Astrocyte (in vitro differentiated cells and primary cell): ENCODE results near the gene APOA4. TPM values are rescaled to one million over a fixed set of nuclear protein-coding genes. Genes with fewer than 3 reads are reported as not detected.

Experiments
- DNase-seq: peaks from one replicate; pipeline ENCODE4 v3.0.0-alpha.2; 2010; ENCODE audit warnings: low read depth
- FAIRE-seq: peaks from 2 replicates; lab custom pipeline; 2011; peaks lifted over from hg19 to GRCh38; lab: Jason Lieb, UNC
- H2AFZ ChIP-seq: 2 replicates; pipeline ENCODE4 v1.6.0; 2012; ENCODE audit warnings: low read depth, low read length, inconsistent platforms
- H3K27ac ChIP-seq: 2 replicates; pipeline ENCODE4 v1.5.1; 2011; ENCODE audit warnings: low read depth, low read length, inconsistent platforms
- H3K27me3 ChIP-seq: 2 replicates; pipeline ENCODE4 v1.6.0; 2011; ENCODE audit warnings: low read length, inconsistent platforms; ENCODE audit not compliant: insufficient read depth
- H3K36me3 ChIP-seq: 2 replicates; pipeline ENCODE4 v1.5.1; 2011; ENCODE audit warnings: low read length, inconsistent platforms; ENCODE audit not compliant: insufficient read depth
- H3K4me1 ChIP-seq: 2 replicates; pipeline ENCODE4 v1.5.1; 2011; ENCODE audit warnings: low read length, inconsistent platforms; ENCODE audit not compliant: insufficient read depth
- H3K4me2 ChIP-seq: 2 replicates; pipeline ENCODE4 v1.6.0; 2012; ENCODE audit warnings: low read length, inconsistent platforms
- H3K4me3 ChIP-seq: 2 replicates; pipeline ENCODE4 v1.5.1; 2011; ENCODE audit warnings: low read depth, mild to moderate bottlenecking, low read length, inconsistent platforms; ENCODE audit not compliant: insufficient read depth
- H3K79me2 ChIP-seq: 2 replicates; pipeline ENCODE4 v1.6.0; 2012; ENCODE audit warnings: mild to moderate bottlenecking, low read length, inconsistent platforms; ENCODE audit not compliant: insufficient read depth
- H3K9ac ChIP-seq: 2 replicates; pipeline ENCODE4 v1.6.0; 2012; ENCODE audit warnings: mild to moderate bottlenecking, low read length, inconsistent platforms
- H3K9me3 ChIP-seq: 2 replicates; pipeline ENCODE4 v1.5.1; 2012; ENCODE audit warnings: low read depth, mild to moderate bottlenecking, low read length, inconsistent platforms; ENCODE audit not compliant: insufficient read depth
- H4K20me1 ChIP-seq: 2 replicates; pipeline ENCODE4 v1.6.0; 2012; ENCODE audit warnings: low read length, inconsistent platforms; ENCODE audit not compliant: insufficient read depth
- H3K27ac Mint-ChIP-seq: one replicate; pipeline ENCODE4 v1.8.0; 2021; ENCODE audit warnings: mild to moderate bottlenecking, mixed read lengths; ENCODE audit not compliant: unreplicated experiment
- H3K27me3 Mint-ChIP-seq: one replicate; pipeline ENCODE4 v1.8.0; 2021; ENCODE audit warnings: low read depth, mixed read lengths; ENCODE audit not compliant: unreplicated experiment
- H3K36me3 Mint-ChIP-seq: one replicate; pipeline ENCODE4 v1.8.0; 2021; ENCODE audit warnings: low read depth, mixed read lengths; ENCODE audit not compliant: unreplicated experiment
- H3K4me1 Mint-ChIP-seq: one replicate; pipeline ENCODE4 v1.8.0; 2021; ENCODE audit warnings: low read depth, mixed read lengths; ENCODE audit not compliant: unreplicated experiment
- H3K4me3 Mint-ChIP-seq: one replicate; pipeline ENCODE4 v1.8.0; 2021; ENCODE audit warnings: mild to moderate bottlenecking, moderate library complexity, mixed read lengths; ENCODE audit not compliant: unreplicated experiment
- H3K9me3 Mint-ChIP-seq: one replicate; pipeline ENCODE4 v1.8.0; 2021; ENCODE audit warnings: mild to moderate bottlenecking, mixed read lengths; ENCODE audit not compliant: unreplicated experiment
- EZH2 ChIP-seq: IDR thresholded peaks from 2 replicates; pipeline ENCODE4 v1.6.1; 2012; ENCODE audit warnings: mild to moderate bottlenecking, low read length, inconsistent platforms; ENCODE audit not compliant: insufficient read depth
- total RNA-seq: library from RNA; stranded (reverse); gene quantifications from 2 replicates; pipeline ENCODE4 v1.2.1, GENCODE V29; 2021
- TF ChIP-seq, protein P1 (sequence below): IDR thresholded peaks from 2 replicates; pipeline ENCODE4 v1.5.1; 2011; ENCODE audit warnings: low read depth, mild to moderate bottlenecking, inconsistent platforms, low read length, moderate library complexity; ENCODE audit not compliant: insufficient read depth

The APOA4 gene
- total RNA-seq, 1 donor from 2014 or later = not detected

- Mint-ChIP-seq H3K36me3 (no peaks in the 10 kb centered on the region), H3K4me1 (no peaks in the 10 kb centered on the region), H3K27ac (no peak overlapping the region), H3K4me3 (no peak overlapping the region), H3K9me3 (no peaks in the 10 kb centered on the region), H3K27me3 (no peaks in the 10 kb centered on the region)
- Histone ChIP-seq H3K9me3 (no peaks in the 10 kb centered on the region), H3K4me1 (no peaks in the 10 kb centered on the region), H2AFZ (no peak overlapping the region), H3K27ac (no peak overlapping the region), H3K36me3 (no peaks in the 10 kb centered on the region), H4K20me1 (no peaks in the 10 kb centered on the region), H3K4me3 (no peak overlapping the region), H3K27me3 (peaks cover 3% of the 10 kb centered on the region), H3K4me2 (no peak overlapping the region), H3K79me2 (no peaks in the 10 kb centered on the region), H3K9ac (no peak overlapping the region)
- FAIRE-seq (no peak), DNase-seq (no peak)
- TF ChIP-seq, protein P1, sequence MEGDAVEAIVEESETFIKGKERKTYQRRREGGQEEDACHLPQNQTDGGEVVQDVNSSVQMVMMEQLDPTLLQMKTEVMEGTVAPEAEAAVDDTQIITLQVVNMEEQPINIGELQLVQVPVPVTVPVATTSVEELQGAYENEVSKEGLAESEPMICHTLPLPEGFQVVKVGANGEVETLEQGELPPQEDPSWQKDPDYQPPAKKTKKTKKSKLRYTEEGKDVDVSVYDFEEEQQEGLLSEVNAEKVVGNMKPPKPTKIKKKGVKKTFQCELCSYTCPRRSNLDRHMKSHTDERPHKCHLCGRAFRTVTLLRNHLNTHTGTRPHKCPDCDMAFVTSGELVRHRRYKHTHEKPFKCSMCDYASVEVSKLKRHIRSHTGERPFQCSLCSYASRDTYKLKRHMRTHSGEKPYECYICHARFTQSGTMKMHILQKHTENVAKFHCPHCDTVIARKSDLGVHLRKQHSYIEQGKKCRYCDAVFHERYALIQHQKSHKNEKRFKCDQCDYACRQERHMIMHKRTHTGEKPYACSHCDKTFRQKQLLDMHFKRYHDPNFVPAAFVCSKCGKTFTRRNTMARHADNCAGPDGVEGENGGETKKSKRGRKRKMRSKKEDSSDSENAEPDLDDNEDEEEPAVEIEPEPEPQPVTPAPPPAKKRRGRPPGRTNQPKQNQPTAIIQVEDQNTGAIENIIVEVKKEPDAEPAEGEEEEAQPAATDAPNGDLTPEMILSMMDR = no peak
- TF ChIP-seq EZH2 = no peak
Measured at GRCh38 chr11:116813781-116814471, 9.2 kb downstream of the APOA4 start.

DNA sequence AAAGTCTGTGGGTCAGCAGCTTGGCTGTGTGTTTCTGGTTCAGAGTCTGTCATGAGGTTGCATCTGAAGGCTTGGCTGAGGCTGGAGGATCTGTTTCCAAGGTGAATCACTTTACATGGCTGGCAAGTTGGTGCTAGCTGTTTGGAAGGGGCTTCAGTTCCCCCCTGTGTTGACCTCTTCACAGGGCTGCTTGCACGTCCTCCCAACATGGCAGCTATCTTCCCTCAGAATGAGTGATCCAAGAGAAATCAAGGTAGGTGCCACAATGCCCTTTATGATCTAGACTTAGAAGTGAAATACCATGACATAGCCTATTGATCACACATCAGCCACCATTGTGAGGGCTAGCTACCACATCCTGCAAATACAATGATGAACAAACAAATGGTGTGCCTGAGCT is 9.9 kb downstream of the APOA4 start:
- no peak overlapping the region for H3K4me2 ChIP-seq
- H3K79me2 ChIP-seq = no peaks in the 10 kb centered on the region
- H3K9me3 ChIP-seq = no peaks in the 10 kb centered on the region
- H3K27ac Mint-ChIP-seq = no peak overlapping the region
- no peak overlapping the region for H3K4me3 Mint-ChIP-seq
- no peaks in the 10 kb centered on the region for H3K9me3 Mint-ChIP-seq
- no peaks in the 10 kb centered on the region for H3K36me3 ChIP-seq
- no peak overlapping the region for H3K9ac ChIP-seq
- H2AFZ ChIP-seq = no peak overlapping the region
- H3K27me3 ChIP-seq = peaks cover 3% of the 10 kb centered on the region
- H3K27ac ChIP-seq = no peak overlapping the region
- TF ChIP-seq, protein P1 = no peak
- no peak for TF ChIP-seq EZH2
- H4K20me1 ChIP-seq = no peaks in the 10 kb centered on the region
- no peak for FAIRE-seq
- no peaks in the 10 kb centered on the region for H3K4me1 ChIP-seq
- H3K27me3 Mint-ChIP-seq = no peaks in the 10 kb centered on the region
- no peaks in the 10 kb centered on the region for H3K4me1 Mint-ChIP-seq
- no peak for DNase-seq
- no peak overlapping the region for H3K4me3 ChIP-seq
- H3K36me3 Mint-ChIP-seq = no peaks in the 10 kb centered on the region

GRCh38 chr11:116812109-116812508 is 11.0 kb downstream of the APOA4 start:
- no peaks in the 10 kb centered on the region for H3K4me1 Mint-ChIP-seq
- peaks cover 3% of the 10 kb centered on the region for H3K27me3 ChIP-seq
- no peak overlapping the region for H3K4me3 ChIP-seq
- H4K20me1 ChIP-seq = no peaks in the 10 kb centered on the region
- peaks cover 3% of the 10 kb centered on the region for H3K27me3 Mint-ChIP-seq
- no peaks in the 10 kb centered on the region for H3K36me3 Mint-ChIP-seq
- H3K27ac ChIP-seq = no peak overlapping the region
- H3K79me2 ChIP-seq = no peaks in the 10 kb centered on the region
- no peaks in the 10 kb centered on the region for H3K9me3 ChIP-seq
- no peak for FAIRE-seq
- no peak overlapping the region for H3K4me2 ChIP-seq
- no peaks in the 10 kb centered on the region for H3K4me1 ChIP-seq
- H3K27ac Mint-ChIP-seq = no peak overlapping the region
- H3K9me3 Mint-ChIP-seq = no peaks in the 10 kb centered on the region
- no peak overlapping the region for H2AFZ ChIP-seq
- TF ChIP-seq, protein P1 = no peak
- TF ChIP-seq EZH2 = no peak
- no peak overlapping the region for H3K9ac ChIP-seq
- no peaks in the 10 kb centered on the region for H3K36me3 ChIP-seq
- no peak for DNase-seq
- no peak overlapping the region for H3K4me3 Mint-ChIP-seq
